Middle frontal gyrus (tissue), 1 donor: ENCODE measurements around the gene CDC20B.
"Not testable (repeated sequence)": the region's sequence is repeated elsewhere in the genome, so short reads cannot be mapped to it uniquely, and the experiment has no call there.

Experiments used
- DNase-seq: peaks from one replicate; pipeline ENCODE4 v3.0.0-alpha.2; 2015; ENCODE audit warnings: low spot score; ENCODE audit errors: extremely low spot score

The CDC20B gene

GRCh38 chr5:55104946-55105701 is 67.9 kb downstream of the CDC20B start:
- no peak for DNase-seq

DNA sequence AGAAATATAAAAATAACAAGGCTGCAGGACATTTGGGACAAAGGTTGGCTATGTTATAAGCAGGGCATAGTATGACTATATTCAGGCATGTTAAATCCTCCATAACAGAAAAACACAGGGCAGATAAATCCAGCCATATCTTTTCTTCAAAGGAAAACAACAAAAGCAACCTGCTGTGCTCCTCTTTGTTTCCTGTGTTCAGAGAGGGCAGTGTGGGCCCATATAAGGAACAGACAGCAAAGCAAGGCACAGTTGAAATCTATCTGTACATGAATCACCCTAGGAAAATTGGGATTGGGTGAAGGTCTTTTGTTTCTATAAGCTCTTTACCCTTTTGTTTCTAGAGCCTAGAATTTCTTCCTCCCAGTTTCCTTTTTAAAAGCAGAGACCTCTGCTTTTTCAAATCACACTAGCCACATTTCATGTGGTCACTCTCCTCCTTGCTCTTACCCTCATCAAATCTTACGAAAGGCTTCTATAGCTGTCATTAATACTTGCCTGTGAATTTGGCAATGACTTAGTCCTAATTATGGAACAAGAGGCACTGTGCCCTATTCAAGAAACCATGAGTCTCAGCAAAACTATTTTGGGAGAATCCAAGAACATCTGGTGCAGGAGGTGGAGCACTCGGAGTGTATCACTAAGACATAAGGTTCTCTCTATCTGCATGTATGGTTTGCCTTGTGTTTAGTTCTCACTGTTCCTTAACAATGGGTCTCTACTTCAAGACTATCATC is 68.8 kb downstream of the CDC20B start:
- no peak for DNase-seq

DNA sequence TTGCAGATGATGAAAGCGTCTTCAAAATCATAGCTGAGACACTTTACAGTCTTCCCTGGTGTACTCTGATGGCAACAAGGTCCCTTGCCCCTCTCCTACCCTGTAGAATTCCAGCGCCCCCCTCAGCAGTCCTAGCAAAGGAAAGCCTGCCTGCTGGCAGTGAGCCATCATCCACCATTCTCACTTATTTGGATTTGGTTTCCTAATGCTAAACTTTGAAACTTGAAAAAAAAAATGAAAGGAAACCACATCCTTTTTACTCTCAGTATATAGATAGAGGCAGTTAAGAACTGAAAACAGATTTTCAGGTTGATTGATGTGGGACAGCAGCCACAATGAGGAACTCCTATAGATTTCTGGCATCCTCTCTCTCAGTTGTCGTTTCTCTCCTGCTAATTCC is 70.6 kb downstream of the CDC20B start, which contains the start of gene GZMA:
TSS of gene GZMA (plus strand) at position 299 of the 400 bp plus-strand sequence. CDS start at position 336, 37 bp downstream.
- no peak for DNase-seq

- no peak for DNase-seq
Measured at GRCh38 chr5:55101556-55102276, 71.3 kb downstream of the CDC20B start.

DNA sequence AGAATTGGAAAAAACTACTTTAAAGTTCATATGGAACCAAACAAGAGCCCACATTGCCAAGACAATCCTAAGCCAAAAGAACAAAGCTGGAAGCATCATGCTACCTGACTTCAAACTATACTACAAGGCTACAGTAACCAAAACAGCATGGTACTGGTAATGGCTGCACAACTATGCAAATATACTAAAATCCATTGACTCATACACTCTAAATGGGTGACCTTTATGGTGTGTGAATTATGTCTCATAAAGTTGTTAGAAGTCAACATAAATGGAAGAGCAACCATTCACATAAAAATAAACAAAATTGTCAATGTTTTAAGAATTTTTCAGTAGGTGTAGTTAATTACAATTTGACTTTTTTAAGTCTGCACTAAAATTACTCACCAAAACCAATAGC is 71.8 kb downstream of the CDC20B start:
- DNase-seq, result not testable (repeated sequence)

- DNase-seq, result no peak
Measured at GRCh38 chr5:55096861-55097260, 76.1 kb downstream of the CDC20B start.

GRCh38 chr5:55096182-55096581 is 76.8 kb downstream of the CDC20B start:
- no peak for DNase-seq

DNA sequence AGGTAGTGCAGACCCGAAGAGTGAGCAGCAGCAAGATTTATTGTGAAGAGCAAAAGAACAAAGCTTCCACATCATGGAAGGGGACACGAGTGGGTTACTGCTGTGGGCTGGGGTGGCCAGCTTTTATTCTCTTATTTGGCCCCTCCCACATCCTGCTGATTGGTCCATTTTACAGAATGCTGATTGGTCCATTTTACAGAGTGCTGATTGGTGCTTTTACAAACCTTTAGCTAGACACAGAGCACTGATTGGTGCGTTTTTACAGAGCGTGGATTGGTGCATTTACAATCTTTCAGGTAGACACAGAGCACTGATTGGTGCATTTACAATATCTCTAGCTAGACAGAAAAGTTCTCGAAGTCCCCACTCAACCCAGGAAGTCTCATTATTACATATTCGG is 82.0 kb downstream of the CDC20B start:
- not testable (repeated sequence) for DNase-seq

DNA sequence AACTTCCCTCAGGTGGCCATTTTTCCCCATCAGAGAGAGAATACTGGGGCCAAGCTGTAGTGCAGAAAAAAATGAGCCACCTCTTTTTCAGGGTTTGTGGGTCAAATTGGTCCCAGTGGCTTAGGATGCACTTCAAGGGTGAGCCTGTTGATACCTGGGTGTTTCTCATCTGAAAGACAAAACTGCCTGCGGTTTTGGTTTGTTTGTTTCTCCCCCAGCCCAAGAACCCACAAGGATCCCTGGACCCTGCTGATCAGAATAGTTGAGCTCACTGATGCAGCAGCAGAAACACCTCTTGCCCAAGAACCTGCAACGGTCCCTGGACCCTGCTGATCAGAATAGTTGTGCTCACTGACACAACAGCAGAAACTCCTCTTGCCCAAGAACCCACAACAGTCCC is 83.7 kb downstream of the CDC20B start:
- not testable (repeated sequence) for DNase-seq

DNA sequence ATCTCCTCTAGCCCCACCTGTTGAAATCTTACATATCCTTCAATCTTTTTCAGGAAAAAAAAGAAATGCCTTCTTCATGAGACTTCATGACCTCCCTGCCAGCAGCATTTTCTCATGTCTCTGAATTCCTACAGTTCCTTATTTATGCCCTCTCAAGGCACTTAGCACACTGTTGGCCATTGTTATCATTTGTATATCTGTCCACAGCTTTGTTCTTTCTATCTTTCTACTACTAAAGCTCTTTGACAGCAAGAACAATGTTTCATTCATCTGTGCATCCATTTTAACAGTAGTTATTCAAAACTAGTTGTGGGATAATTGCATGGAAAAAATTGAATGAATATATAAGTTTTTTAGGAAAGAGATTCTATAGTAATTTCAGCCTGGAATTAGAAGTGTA is 91.4 kb downstream of the CDC20B start:
- DNase-seq, result no peak

- no peak for DNase-seq
Measured at GRCh38 chr5:55073211-55073610, 99.8 kb downstream of the CDC20B start.

GRCh38 chr5:55072666-55073065 is 100.3 kb downstream of the CDC20B start:
- no peak for DNase-seq

- DNase-seq, result no peak
Measured at GRCh38 chr5:55071413-55071812, 101.6 kb downstream of the CDC20B start.

DNA sequence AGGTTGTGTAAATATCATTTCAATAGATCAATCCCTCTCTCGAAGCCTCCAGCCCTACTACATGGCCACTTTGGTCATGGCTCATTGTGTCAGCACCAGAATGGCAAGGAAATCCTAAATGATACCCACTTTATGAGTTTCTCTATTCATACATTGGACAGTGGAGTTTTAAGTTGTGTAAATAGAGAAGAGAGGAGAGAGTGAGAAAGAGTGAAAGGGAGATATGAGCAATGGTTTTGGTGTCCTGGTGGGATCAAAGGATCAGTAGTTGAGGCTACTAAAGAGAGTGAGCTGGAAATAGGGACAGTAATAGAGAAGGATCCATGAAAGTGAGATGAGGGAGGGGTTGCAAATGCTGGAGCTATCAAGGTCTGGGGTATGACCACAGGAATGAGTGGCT is 102.0 kb downstream of the CDC20B start:
- no peak for DNase-seq

DNA sequence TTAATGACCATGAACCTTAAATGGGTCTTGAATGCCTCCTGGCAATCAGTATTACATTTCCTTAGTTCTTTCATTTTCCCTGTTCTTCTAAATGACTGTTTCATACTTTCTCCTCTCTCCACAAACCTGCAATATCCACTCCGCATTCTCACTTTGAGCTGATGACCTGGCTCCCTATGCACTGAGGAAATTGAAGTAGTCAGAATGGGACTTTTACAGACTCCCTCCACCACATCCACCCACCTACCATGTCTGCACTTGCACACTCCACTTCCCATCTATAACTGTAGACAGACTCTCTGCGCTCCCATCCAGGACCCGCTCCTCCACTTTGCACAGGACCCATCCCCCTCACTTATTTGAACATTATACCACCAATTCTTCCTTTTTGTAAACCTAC is 106.7 kb downstream of the CDC20B start:
- no peak for DNase-seq

DNA sequence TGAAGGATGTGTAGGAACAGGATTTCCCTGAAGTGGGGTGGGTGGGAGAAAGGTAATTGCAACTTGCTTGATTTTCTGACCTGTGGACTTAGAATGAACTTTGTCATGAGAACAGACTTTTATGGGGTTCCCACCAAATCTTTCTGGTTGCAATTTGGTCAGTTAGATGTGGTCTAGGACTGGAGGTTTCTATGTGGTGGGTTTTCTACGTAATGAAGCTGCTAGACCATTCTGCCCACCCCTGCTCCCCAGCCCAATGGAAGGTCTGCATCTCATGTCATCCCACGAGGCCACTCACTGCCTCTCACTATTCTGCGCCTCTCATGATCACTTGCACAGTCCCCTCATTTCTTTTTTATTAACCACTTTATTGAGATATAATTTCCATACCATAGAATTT is 108.5 kb downstream of the CDC20B start:
- no peak for DNase-seq

DNA sequence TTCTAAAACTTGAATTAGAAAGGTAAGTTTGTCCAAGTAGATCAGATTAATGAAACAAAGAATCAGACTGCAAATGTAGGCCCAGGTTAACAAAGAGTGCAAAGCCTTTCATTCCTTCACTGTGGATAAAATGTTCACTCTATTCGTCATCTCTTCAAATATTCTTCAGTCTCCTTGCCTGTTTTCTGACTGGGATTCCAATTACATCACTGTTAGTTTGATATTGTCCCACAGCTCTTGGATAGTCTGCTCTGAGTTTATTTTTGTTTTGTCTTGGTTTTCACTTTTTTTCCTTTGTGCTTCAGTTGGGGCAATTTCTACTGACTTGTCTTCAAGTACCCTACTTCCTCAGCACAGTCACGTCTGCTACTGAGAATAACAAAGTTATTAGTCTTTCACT is 109.1 kb downstream of the CDC20B start:
- no peak for DNase-seq

DNA sequence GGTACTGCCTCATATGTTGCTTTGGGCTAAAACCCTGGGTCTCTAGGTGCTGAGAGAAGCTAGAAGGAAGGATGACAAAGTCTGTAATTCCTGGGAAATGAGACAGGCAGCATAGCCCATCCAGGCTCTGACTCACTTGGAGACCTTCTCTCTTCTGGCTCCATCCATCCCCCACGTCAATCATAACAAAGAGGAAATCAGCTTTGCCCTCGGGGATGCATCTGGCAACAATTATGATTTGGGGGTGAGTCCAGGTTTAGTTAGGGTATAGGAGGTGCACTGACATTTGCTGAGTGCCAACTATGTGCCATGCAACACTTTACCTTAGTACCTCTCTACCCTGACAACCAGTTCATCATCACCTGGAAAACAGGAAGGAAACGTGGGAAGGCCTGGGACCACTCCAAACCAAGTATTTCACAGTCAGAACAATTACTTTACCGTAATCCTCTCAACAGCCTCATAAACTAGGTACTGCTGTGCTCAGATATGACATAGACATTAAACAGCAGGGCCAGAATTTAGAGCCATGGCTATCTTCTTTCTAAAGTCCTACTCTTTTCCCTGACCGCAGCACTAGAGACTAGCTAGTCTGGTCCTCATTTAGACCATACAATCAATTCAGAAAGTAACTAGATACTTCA is 109.6 kb downstream of the CDC20B start:
- DNase-seq, result no peak
